Ascending aorta (tissue), 2 donors: ENCODE measurements around the gene TMED8. TPM values are rescaled to one million over a fixed set of nuclear protein-coding genes. Genes with fewer than 3 reads are reported as not detected.
A peak's percentile ranks its signal among the peaks of the same experiment; 100 is the strongest.

Experiments used
- DNase-seq, 2 donors: peaks; one replicate each; pipeline ENCODE4 v3.0.0-alpha.2; 2019; ENCODE audit warnings: low spot score in 2 of 2
- H3K27ac ChIP-seq, 2 donors: fragments of 200-600 bp; sonication (generic); one replicate each; pipeline ENCODE4 v1.5.1; 2016 to 2017; ENCODE audit warnings: mild to moderate bottlenecking in 1 of 2
- H3K27me3 ChIP-seq: fragments of 200-600 bp; sonication (generic); one replicate; pipeline ENCODE4 v1.5.1; 2017
- H3K36me3 ChIP-seq, 2 donors: fragments of 200-600 bp; sonication (generic); one replicate each; pipeline ENCODE4 v1.5.1; 2016
- H3K4me1 ChIP-seq, 2 donors: fragments of 200-600 bp; sonication (generic); one replicate each; pipeline ENCODE4 v1.5.1; 2016 to 2017; ENCODE audit warnings: mild to moderate bottlenecking in 1 of 2
- H3K4me3 ChIP-seq, 2 donors: fragments of 200-600 bp; sonication (generic); one replicate each; pipeline ENCODE4 v1.5.1; 2016 to 2017; ENCODE audit warnings: mild to moderate bottlenecking in 1 of 2
- H3K9me3 ChIP-seq, 2 donors: fragments of 200-600 bp; sonication (generic); one replicate each; pipeline ENCODE4 v1.5.1; 2016
- intact Hi-C: fragments of 100-400 bp; cut with DNase I; formaldehyde crosslinking; loops from one replicate; pipeline ENCODE4 v1.15.1; 2023
- total RNA-seq: library from RNA; depleted of rRNA; stranded (reverse); fragments of >200 nt; gene quantifications from one replicate; pipeline ENCODE4 v1.1.0, GENCODE V29; 2016
- TF ChIP-seq, protein P1 (sequence below), 3 experiments: fragments of 200-600 bp in 2 of 3; fragments of 450-650 bp in 1 of 3; sonication (generic) in 2 of 3; IDR thresholded peaks; one replicate each; pipeline ENCODE4 v1.5.1; 2016 to 2019; ENCODE audit warnings: antibody characterized with exemption in 3 of 3, mild to moderate bottlenecking in 1 of 3, moderate library complexity in 1 of 3

TMED8 gene
- total RNA-seq, 1 donor from 2014 or later, result 3.7 TPM

DNA sequence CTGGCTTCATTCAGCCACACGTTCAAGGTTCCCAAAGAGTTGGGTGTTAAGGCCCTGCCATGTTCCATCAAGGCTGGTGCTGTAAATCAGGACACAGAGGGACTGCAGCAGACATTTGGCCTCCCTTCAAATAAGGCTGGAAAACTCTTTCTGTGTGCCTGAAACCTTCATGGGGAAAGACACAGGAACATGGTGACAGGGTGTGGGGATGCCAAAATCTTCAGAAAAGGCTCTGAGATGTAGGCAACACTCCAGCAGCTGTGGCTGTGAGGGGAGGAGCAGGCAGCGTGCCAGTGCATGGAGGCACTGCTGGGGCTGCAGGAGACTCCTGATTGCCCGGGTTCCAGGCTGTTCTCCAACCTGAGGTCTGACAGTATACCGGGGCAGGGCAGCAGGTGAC lies 71.2 kb downstream of the TMED8 start:
- H3K27me3 ChIP-seq, result no peaks in the 10 kb centered on the region
- DNase-seq, result no peak
- H3K27ac ChIP-seq, result no peak overlapping the region
- H3K4me3 ChIP-seq, result no peak overlapping the region
- H3K9me3 ChIP-seq, result no peaks in the 10 kb centered on the region
- TF ChIP-seq, protein P1, sequence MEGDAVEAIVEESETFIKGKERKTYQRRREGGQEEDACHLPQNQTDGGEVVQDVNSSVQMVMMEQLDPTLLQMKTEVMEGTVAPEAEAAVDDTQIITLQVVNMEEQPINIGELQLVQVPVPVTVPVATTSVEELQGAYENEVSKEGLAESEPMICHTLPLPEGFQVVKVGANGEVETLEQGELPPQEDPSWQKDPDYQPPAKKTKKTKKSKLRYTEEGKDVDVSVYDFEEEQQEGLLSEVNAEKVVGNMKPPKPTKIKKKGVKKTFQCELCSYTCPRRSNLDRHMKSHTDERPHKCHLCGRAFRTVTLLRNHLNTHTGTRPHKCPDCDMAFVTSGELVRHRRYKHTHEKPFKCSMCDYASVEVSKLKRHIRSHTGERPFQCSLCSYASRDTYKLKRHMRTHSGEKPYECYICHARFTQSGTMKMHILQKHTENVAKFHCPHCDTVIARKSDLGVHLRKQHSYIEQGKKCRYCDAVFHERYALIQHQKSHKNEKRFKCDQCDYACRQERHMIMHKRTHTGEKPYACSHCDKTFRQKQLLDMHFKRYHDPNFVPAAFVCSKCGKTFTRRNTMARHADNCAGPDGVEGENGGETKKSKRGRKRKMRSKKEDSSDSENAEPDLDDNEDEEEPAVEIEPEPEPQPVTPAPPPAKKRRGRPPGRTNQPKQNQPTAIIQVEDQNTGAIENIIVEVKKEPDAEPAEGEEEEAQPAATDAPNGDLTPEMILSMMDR (IDR thresholded peaks at IDR 0.05), result no peak
- H3K36me3 ChIP-seq, result peaks cover 0 to 30% of the 10 kb centered on the region in 2 donors
- peaks cover 3 to 6% of the 10 kb centered on the region in 2 donors for H3K4me1 ChIP-seq
- intact Hi-C loops, result no loop called here

DNA sequence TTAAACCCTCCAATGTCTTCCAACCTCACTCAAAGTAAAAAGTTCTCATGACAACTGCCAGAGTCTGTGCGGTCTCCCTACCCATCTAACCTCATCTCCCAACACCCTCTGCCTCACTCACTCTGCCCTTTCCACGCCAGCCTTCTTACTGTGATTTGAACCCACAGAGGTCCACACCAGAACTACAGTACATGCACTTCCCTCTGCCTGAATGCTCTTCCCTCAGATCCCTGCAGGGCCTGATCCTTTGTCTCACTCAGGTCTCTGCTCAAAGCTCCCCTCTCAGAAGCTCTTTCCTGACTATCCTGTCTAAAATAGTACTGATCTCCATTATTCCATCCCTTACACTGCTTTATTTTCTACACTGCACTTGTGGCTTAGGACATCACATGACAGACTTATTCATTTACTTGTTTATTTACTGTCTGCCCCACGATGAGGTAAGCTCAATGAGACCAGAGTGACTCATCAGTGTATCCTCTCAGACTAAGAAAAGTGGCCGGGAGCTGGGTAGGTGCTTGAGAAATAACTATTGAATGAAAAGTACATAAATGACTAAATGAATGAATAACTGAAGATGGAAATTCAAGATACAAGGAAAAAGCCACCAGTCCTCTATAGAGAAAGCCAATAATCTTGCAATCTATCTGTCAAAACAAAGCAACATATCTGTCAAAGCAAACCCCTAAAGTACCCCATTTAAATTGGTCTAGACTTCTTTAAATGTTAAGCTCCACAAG lies 73.3 kb downstream of the TMED8 start:
- intact Hi-C loops, result no loop called here
- Histone ChIP-seq H3K36me3 (peaks cover under 1 to 44% of the 10 kb centered on the region in 2 donors), H3K27me3 (no peaks in the 10 kb centered on the region), H3K4me3 (no peak overlapping the region), H3K27ac (no peak overlapping the region), H3K4me1 (peaks cover 3 to 6% of the 10 kb centered on the region in 2 donors), H3K9me3 (no peaks in the 10 kb centered on the region)
- TF ChIP-seq, protein P1 (IDR thresholded peaks at IDR 0.05), result no peak
- DNase-seq, result no peak

- H3K27ac ChIP-seq, result no peak overlapping the region
- peaks cover 3 to 6% of the 10 kb centered on the region in 2 donors for H3K4me1 ChIP-seq
- H3K36me3 ChIP-seq, result peaks cover 7 to 51% of the 10 kb centered on the region in 2 donors
- TF ChIP-seq, protein P1 (IDR thresholded peaks at IDR 0.05), result no peak
- intact Hi-C loops, result no loop called here
- no peaks in the 10 kb centered on the region for H3K27me3 ChIP-seq
- H3K9me3 ChIP-seq, result no peaks in the 10 kb centered on the region
- DNase-seq, result no peak
- H3K4me3 ChIP-seq, result no peak overlapping the region
Observed at GRCh38 chr14:77302926-77303325, 74.0 kb downstream of the TMED8 start.

GRCh38 chr14:77301103-77301502 lies 75.8 kb downstream of the TMED8 start:
- intact Hi-C loops, result no loop called here

GRCh38 chr14:77299771-77300170 lies 77.1 kb downstream of the TMED8 start:
- Histone ChIP-seq H3K9me3 (no peaks in the 10 kb centered on the region), H3K4me1 (no peaks in the 10 kb centered on the region), H3K36me3 (peaks cover 19 to 62% of the 10 kb centered on the region in 2 donors), H3K27me3 (no peaks in the 10 kb centered on the region), H3K27ac (no peak overlapping the region), H3K4me3 (no peak overlapping the region)
- intact Hi-C loops, result no loop called here
- DNase-seq, result no peak
- TF ChIP-seq, protein P1 (IDR thresholded peaks at IDR 0.05), result no peak

More at GRCh38 chr14:77301103-77301502, 75.8 kb downstream of the TMED8 start:
- Histone ChIP-seq H3K9me3 (no peaks in the 10 kb centered on the region), H3K4me1 (no peaks in the 10 kb centered on the region), H3K27ac (no peak overlapping the region), H3K36me3 (peaks cover 13 to 67% of the 10 kb centered on the region in 2 donors), H3K27me3 (no peaks in the 10 kb centered on the region), H3K4me3 (no peak overlapping the region)
- DNase-seq, result peak in 1 of 2 donors; percentile 74
- TF ChIP-seq, protein P1 (IDR thresholded peaks at IDR 0.05), result peak; percentile 39 to 52 (median 42)
